GM23248 (cell line): ENCODE measurements around the gene CACNA1D. TPM values are rescaled to one million over a fixed set of nuclear protein-coding genes. Genes with fewer than 3 reads are reported as not detected.

ENCODE experiments used
- DNase-seq: peaks from one replicate; pipeline ENCODE4 v3.0.0-alpha.2; 2015
- H2AFZ ChIP-seq: fragments of 200-600 bp; sonication (generic); 2 replicates; pipeline ENCODE4 v1.6.1; 2016; ENCODE audit warnings: antibody characterized with exemption
- H3F3A ChIP-seq: fragments of 200-600 bp; sonication (generic); 2 replicates; pipeline ENCODE4 v1.6.1; 2016; ENCODE audit warnings: mild to moderate bottlenecking, antibody characterized with exemption, mixed run types; ENCODE audit not compliant: insufficient read depth
- H3K27ac ChIP-seq: fragments of 200-600 bp; sonication (generic); 2 replicates; pipeline ENCODE4 v1.5.1; 2016; ENCODE audit warnings: mild to moderate bottlenecking
- H3K27me3 ChIP-seq: fragments of 200-600 bp; sonication (generic); replicated peaks from 2 replicates; pipeline ENCODE4 v1.6.1; 2016; ENCODE audit warnings: mild to moderate bottlenecking; ENCODE audit not compliant: insufficient read depth
- H3K36me3 ChIP-seq: fragments of 200-600 bp; sonication (generic); 2 replicates; pipeline ENCODE4 v1.6.1; 2016; ENCODE audit warnings: low read depth, mild to moderate bottlenecking
- H3K4me1 ChIP-seq: fragments of 200-600 bp; sonication (generic); 2 replicates; pipeline ENCODE4 v1.6.1; 2016; ENCODE audit warnings: mild to moderate bottlenecking; ENCODE audit not compliant: insufficient read depth
- H3K4me2 ChIP-seq: fragments of 200-600 bp; sonication (generic); one replicate; pipeline ENCODE4 v1.6.1; 2016; ENCODE audit warnings: mild to moderate bottlenecking; ENCODE audit not compliant: unreplicated experiment
- H3K4me3 ChIP-seq: fragments of 200-600 bp; sonication (generic); 2 replicates; pipeline ENCODE4 v1.5.1; 2016; ENCODE audit warnings: mild to moderate bottlenecking
- H3K79me2 ChIP-seq: fragments of 200-600 bp; sonication (generic); 2 replicates; pipeline ENCODE4 v1.6.1; 2016; ENCODE audit warnings: mild to moderate bottlenecking; ENCODE audit not compliant: insufficient read depth
- H3K9ac ChIP-seq: fragments of 200-600 bp; sonication (generic); 2 replicates; pipeline ENCODE4 v1.6.1; 2016; ENCODE audit warnings: mild to moderate bottlenecking
- H3K9me2 ChIP-seq: fragments of 200-600 bp; sonication (generic); 2 replicates; pipeline ENCODE4 v1.6.1; 2016; ENCODE audit warnings: mixed run types, mild to moderate bottlenecking, moderate library complexity; ENCODE audit not compliant: insufficient read depth
- H3K9me3 ChIP-seq: fragments of 200-600 bp; sonication (generic); one replicate; pipeline ENCODE4 v1.6.1; 2017; ENCODE audit warnings: low read depth
- H4K20me1 ChIP-seq: fragments of 200-600 bp; sonication (generic); 2 replicates; pipeline ENCODE4 v1.6.0; 2016; ENCODE audit not compliant: insufficient read depth
- EZH2 ChIP-seq: fragments of 200-600 bp; sonication (generic); IDR thresholded peaks from 2 replicates; pipeline ENCODE4 v1.6.1; 2018; ENCODE audit warnings: antibody characterized with exemption, mild to moderate bottlenecking; ENCODE audit not compliant: insufficient read depth, poor library complexity, severe bottlenecking
- EZH2phosphoT487 ChIP-seq: fragments of 200-600 bp; sonication (generic); IDR thresholded peaks from 2 replicates; pipeline ENCODE4 v1.6.1; 2018; ENCODE audit warnings: antibody characterized with exemption, moderate library complexity, mild to moderate bottlenecking, low read depth; ENCODE audit not compliant: insufficient read depth
- WGBS, 2 experiments: methylation state at CpG; one replicate each; pipeline ENCODE4 v1.1.6; 2015 to 2017; ENCODE audit warnings: low lambda C conversion rate in 2 of 2, low coverage in 1 of 2; ENCODE audit errors: missing lambda C conversion rate in 2 of 2; 5-methylcytosine and 5-hydroxymethylcytosine counted together
- in situ Hi-C: fragments of 300-500 bp; cut with MboI; formaldehyde crosslinking; loops from 2 replicates; pipeline ENCODE4 v1.15.0; 2020
- polyA plus RNA-seq: library from polyadenylated mRNA; unstranded; fragments of >200 nt; fragmentation: Nextera tagmentation; extraction: Ambion mirVana; gene quantifications from 2 replicates; pipeline ENCODE4 v1.2.1, GENCODE V29; 2016
- total RNA-seq: library from RNA; depleted of rRNA; stranded (reverse); fragments of >200 nt; shearing (Covaris generic); gene quantifications from 2 replicates; pipeline ENCODE4 v1.2.3, GENCODE V29; 2014

Gene CACNA1D
- total and polyA plus RNA-seq, 2 experiments from 2014 or later, result not detected

DNA sequence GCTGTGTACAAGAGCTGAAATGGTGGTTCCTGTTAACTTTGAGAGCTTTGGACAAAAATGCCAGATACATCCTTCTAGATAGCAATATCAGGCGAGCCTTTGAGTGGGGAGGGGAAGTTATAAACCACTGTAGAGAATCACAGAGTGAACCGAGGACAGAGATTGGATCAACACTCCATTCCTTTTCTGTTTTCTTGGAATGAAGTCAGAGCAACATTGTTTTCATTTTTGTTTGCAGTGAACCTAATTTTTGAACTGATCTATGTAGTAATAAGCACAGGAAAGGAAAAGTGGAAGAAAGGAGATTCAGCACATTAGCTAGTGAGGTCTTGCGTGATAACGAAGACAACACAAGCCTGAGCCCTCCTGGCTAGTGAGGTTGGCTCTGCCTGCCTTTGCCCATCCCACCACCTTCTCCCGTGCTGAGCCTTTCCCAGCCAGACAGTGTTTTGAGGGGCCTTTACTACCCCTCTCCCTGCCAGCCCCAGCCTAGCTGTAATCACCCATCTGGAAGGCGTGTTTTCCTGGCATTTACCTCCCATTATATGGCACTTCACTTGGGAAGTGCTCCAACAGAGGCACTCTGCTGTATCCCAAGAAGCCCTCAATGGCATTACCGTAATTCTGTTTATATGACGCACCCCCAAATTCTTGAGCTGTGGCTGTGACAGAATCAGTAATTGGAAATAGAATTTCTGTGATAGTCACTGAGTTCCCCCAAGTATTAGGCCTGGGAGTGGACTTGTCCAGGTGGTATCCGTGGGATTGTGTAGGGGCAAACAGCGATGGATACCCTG is 129.8 kb downstream of the CACNA1D start:
- WGBS, 2 experiments, result 39 to 40% methylated on average over 10 of the region's 10 CpGs
- H3K9me2 ChIP-seq, result no peaks in the 10 kb centered on the region
- peaks cover 10% of the 10 kb centered on the region for H3K27me3 ChIP-seq
- H2AFZ ChIP-seq, result no peak overlapping the region
- H3K4me2 ChIP-seq, result no peak overlapping the region
- H3K4me1 ChIP-seq, result no peaks in the 10 kb centered on the region
- no peak for DNase-seq
- H4K20me1 ChIP-seq, result no peaks in the 10 kb centered on the region
- H3K36me3 ChIP-seq, result no peaks in the 10 kb centered on the region
- no peak overlapping the region for H3K27ac ChIP-seq
- in situ Hi-C loops, result no loop called here
- no peak overlapping the region for H3K9ac ChIP-seq
- no peaks in the 10 kb centered on the region for H3K79me2 ChIP-seq
- H3K9me3 ChIP-seq, result no peaks in the 10 kb centered on the region
- TF ChIP-seq EZH2 (no peak), EZH2phosphoT487 (no peak)
- H3K4me3 ChIP-seq, result no peak overlapping the region
- no peaks in the 10 kb centered on the region for H3F3A ChIP-seq

DNA sequence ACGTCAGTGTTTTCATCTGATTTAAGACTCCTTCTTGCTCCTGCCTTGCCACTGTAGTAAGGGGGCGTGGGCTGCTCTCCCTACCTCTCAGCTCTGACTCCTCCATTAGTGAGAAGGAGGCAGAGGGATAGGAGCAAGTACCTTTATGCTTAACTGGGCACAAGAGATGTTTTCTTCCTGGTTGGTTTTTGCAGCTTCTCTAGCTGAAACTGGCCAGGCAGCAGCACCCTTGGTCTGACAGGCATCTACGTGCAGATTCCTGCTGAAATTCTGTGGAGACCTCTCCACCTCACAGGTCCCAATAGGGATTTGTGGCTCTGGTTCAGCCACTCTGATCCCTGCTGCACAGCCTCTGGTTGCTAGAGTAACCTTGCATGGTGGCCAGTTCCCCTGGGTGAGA is 132.5 kb downstream of the CACNA1D start:
- Histone ChIP-seq H4K20me1 (no peaks in the 10 kb centered on the region), H3K36me3 (no peaks in the 10 kb centered on the region), H3K4me3 (no peak overlapping the region), H3K79me2 (no peaks in the 10 kb centered on the region), H2AFZ (no peak overlapping the region), H3K27ac (no peak overlapping the region), H3F3A (no peaks in the 10 kb centered on the region), H3K4me1 (no peaks in the 10 kb centered on the region), H3K9ac (no peak overlapping the region), H3K27me3 (peaks cover 2% of the 10 kb centered on the region), H3K9me2 (no peaks in the 10 kb centered on the region), H3K4me2 (no peak overlapping the region), H3K9me3 (no peaks in the 10 kb centered on the region)
- no peak for TF ChIP-seq EZH2phosphoT487
- no peak for TF ChIP-seq EZH2
- WGBS, 2 experiments, result 11 to 22% methylated on average over 3 of the region's 3 CpGs
- no peak for DNase-seq
- in situ Hi-C loops, result no loop called here

DNA sequence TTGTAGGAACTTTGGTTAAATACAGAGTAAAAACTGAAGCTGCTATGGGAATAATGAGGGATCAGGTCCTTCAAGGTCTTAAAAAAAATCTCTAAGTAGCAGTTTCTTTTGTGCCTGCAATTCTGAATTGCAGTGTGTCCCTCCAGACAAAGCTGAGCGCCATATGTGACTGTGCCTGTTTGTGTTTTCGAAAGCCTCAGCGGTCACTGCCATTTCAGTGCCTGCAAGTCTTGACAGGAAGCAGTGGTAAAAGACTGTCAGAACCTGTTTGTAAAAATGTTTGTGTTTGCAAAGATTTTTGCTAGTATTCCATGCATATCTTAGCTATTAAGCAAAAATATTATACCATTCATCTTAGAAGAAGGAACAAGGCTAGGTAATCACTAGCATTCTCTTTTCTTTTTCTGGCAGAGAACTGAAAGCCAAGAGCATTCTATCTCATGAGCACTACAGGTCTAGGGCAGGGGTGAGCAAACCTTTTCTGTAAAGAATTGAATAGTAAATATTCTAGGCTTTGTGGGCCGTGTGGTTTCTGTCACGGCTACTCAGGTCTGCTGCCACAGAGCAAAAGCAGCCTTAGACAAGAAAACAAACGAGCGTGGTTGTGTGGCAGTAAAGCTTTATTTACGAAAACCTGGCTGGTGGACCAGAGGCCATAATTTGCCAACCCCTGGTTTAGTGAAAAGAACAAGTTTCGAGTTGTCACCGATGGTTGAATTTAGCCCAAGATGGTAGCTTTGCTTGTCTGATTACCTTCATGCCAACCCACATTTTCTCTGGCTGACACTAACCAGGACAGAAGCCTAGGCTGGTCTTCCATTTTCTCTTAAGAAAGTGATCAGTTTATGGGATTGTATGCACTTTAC is 134.4 kb downstream of the CACNA1D start:
- Histone ChIP-seq H4K20me1 (no peaks in the 10 kb centered on the region), H3K9me3 (no peaks in the 10 kb centered on the region), H3F3A (no peaks in the 10 kb centered on the region), H2AFZ (no peak overlapping the region), H3K9me2 (no peaks in the 10 kb centered on the region), H3K4me1 (no peaks in the 10 kb centered on the region), H3K27ac (no peak overlapping the region), H3K4me3 (no peak overlapping the region), H3K36me3 (no peaks in the 10 kb centered on the region), H3K27me3 (no peaks in the 10 kb centered on the region; the same call in 1 of the 2 replicates), H3K4me2 (no peak overlapping the region), H3K9ac (no peak overlapping the region), H3K79me2 (no peaks in the 10 kb centered on the region)
- DNase-seq, result no peak
- WGBS, 2 experiments, result 25 to 28% methylated on average over 10 of the region's 10 CpGs
- TF ChIP-seq EZH2phosphoT487 (no peak), EZH2 (no peak)
- in situ Hi-C loops, result no loop called here

DNA sequence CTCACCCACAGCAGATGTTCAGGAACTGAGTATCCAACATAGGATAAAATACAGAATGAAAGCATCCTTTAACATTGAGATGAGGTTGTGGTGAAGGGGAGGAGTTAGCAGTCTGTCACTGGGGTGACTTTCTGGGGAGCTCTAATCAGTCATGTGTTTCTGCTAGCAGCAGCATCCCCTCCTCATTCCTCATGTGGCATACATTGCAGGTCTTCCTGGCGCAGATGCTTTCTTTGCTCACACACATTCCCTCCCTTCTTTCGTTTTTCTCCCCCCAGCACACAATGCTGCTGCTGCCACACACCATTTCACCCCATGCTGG is 135.0 kb downstream of the CACNA1D start:
- Histone ChIP-seq H2AFZ (no peak overlapping the region), H3K79me2 (no peaks in the 10 kb centered on the region), H4K20me1 (no peaks in the 10 kb centered on the region), H3K36me3 (no peaks in the 10 kb centered on the region), H3K9ac (no peak overlapping the region), H3K27ac (no peak overlapping the region), H3K27me3 (no peaks in the 10 kb centered on the region; the same call in 1 of the 2 replicates), H3F3A (no peaks in the 10 kb centered on the region), H3K9me2 (no peaks in the 10 kb centered on the region), H3K4me1 (no peaks in the 10 kb centered on the region), H3K9me3 (no peaks in the 10 kb centered on the region), H3K4me2 (no peak overlapping the region), H3K4me3 (no peak overlapping the region)
- in situ Hi-C loops, result no loop called here
- no peak for DNase-seq
- 7 to 15% methylated on average over 2 of the region's 2 CpGs for WGBS, 2 experiments
- TF ChIP-seq EZH2phosphoT487 (no peak), EZH2 (no peak)
